ENCODE results near the gene KRTAP19-5. TPM values are rescaled to one million over a fixed set of nuclear protein-coding genes. Genes with fewer than 3 reads are reported as not detected.
"Not testable (repeated sequence)": the region's sequence is repeated elsewhere in the genome, so short reads cannot be mapped to it uniquely, and the experiment has no call there.

Gene KRTAP19-5
- not detected for total RNA-seq

- no peak for DNase-seq
These were observed at the start of gene KRTAP19-5 for GRCh38 chr21:30502041-30502440. Gene KRTAP19-5 (minus strand): TSS chr21:30502141. CDS start chr21:30502090, 51 bp downstream.

GRCh38 chr21:30541764-30542163 is 39.8 kb upstream of the KRTAP19-5 start, which contains the start of gene KRTAP19-6:
Gene KRTAP19-6 (minus strand): TSS chr21:30541864. CDS start chr21:30541833, 31 bp downstream.
- DNase-seq, result no peak

- DNase-seq, result no peak
These were observed 16.9 kb upstream of the KRTAP19-5 start for GRCh38 chr21:30518876-30519275.

- DNase-seq, result no peak
These were observed 13.7 kb upstream of the KRTAP19-5 start for GRCh38 chr21:30515681-30516080.

- not testable (repeated sequence) for DNase-seq
These were observed 3.8 kb upstream of the KRTAP19-5 start for GRCh38 chr21:30505621-30506205.

GRCh38 chr21:30497065-30497464 is 4.9 kb downstream of the KRTAP19-5 start, which contains the start of gene KRTAP19-4:
Gene KRTAP19-4 (minus strand): TSS chr21:30497165. CDS start chr21:30497110, 55 bp downstream.
- no peak for DNase-seq

- no peak for DNase-seq
These were observed 9.9 kb downstream of the KRTAP19-5 start, which contains the start of gene KRTAP19-3 for GRCh38 chr21:30491963-30492428. Gene KRTAP19-3 (minus strand): TSS chr21:30492013. CDS start chr21:30491957, 56 bp downstream.

- DNase-seq, result no peak
These were observed 14.6 kb downstream of the KRTAP19-5 start, which contains the start of gene KRTAP19-2 for GRCh38 chr21:30487336-30487735. Gene KRTAP19-2 (minus strand): TSS chr21:30487436. CDS start chr21:30487348, 88 bp downstream.

- DNase-seq, result no peak
These were observed 15.8 kb downstream of the KRTAP19-5 start for GRCh38 chr21:30486180-30486579.

GRCh38 chr21:30482130-30482529 is 19.8 kb downstream of the KRTAP19-5 start:
- DNase-seq, result no peak

GRCh38 chr21:30480145-30480544 is 21.8 kb downstream of the KRTAP19-5 start, which contains the start of gene KRTAP19-1:
Gene KRTAP19-1 (minus strand): TSS chr21:30480367. CDS start chr21:30480317, 50 bp downstream.
- no peak for DNase-seq

- no peak for DNase-seq
These were observed 22.7 kb downstream of the KRTAP19-5 start for GRCh38 chr21:30479259-30479658.

GRCh38 chr21:30478004-30478403 is 23.9 kb downstream of the KRTAP19-5 start:
- DNase-seq, result no peak

GRCh38 chr21:30468900-30469714 is 32.8 kb downstream of the KRTAP19-5 start:
- DNase-seq, result no peak

GRCh38 chr21:30463713-30464112 is 38.2 kb downstream of the KRTAP19-5 start:
- DNase-seq, result no peak

Small RNA genes lying within 50 kb of the gene (small RNA-seq; reads per million reads assigned to genes)
- not detected for gene AP000567.1
- gene KRTAP19-10P, result not detected
- gene KRTAP19-11P, result not detected
- not detected for gene KRTAP19-9P

Other genes starting within 250 kb of the KRTAP19-5 start
- gene KRTAP24-1, start 219.2 kb downstream of the KRTAP19-5 start, total RNA-seq, result not detected
- gene KRTAP25-1, start 212.6 kb downstream of the KRTAP19-5 start, total RNA-seq, result not detected
- gene KRTAP26-1, start 181.8 kb downstream of the KRTAP19-5 start, total RNA-seq, result not detected
- not detected for gene KRTAP27-1, start 164.4 kb downstream of the KRTAP19-5 start, total RNA-seq
- gene KRTAP23-1, start 153.5 kb downstream of the KRTAP19-5 start, total RNA-seq, result not detected
- not detected for gene KRTAP13-2, start 129.9 kb downstream of the KRTAP19-5 start, total RNA-seq
- gene KRTAP13-1, start 106.1 kb downstream of the KRTAP19-5 start, total RNA-seq, result not detected
- gene KRTAP13-3, start 76.2 kb downstream of the KRTAP19-5 start, total RNA-seq, result not detected
- not detected for gene KRTAP13-4, start 71.9 kb downstream of the KRTAP19-5 start, total RNA-seq
- not detected for gene KRTAP15-1, start 61.9 kb downstream of the KRTAP19-5 start, total RNA-seq
- not detected for gene KRTAP19-1, start 21.8 kb downstream of the KRTAP19-5 start, total RNA-seq
- not detected for gene KRTAP19-2, start 14.7 kb downstream of the KRTAP19-5 start, total RNA-seq
- gene KRTAP19-3, start 10.1 kb downstream of the KRTAP19-5 start, total RNA-seq, result not detected
- gene KRTAP19-4, start 5.0 kb downstream of the KRTAP19-5 start, total RNA-seq, result not detected
- not detected for gene KRTAP19-6, start 39.7 kb upstream of the KRTAP19-5 start, total RNA-seq
- gene KRTAP19-7, start 59.2 kb upstream of the KRTAP19-5 start, total RNA-seq, result not detected
- gene KRTAP22-2, start 88.3 kb upstream of the KRTAP19-5 start, total RNA-seq, result not detected
- gene KRTAP6-3, start 90.3 kb upstream of the KRTAP19-5 start, total RNA-seq, result not detected
- not detected for gene KRTAP6-2, start 96.8 kb upstream of the KRTAP19-5 start, total RNA-seq
- gene KRTAP22-1, start 98.9 kb upstream of the KRTAP19-5 start, total RNA-seq, result not detected
- not detected for gene KRTAP6-1, start 111.8 kb upstream of the KRTAP19-5 start, total RNA-seq
- gene KRTAP20-1, start 114.3 kb upstream of the KRTAP19-5 start, total RNA-seq, result not detected
- gene KRTAP20-4, start 118.5 kb upstream of the KRTAP19-5 start, total RNA-seq, result not detected
- not detected for gene KRTAP20-2, start 133.1 kb upstream of the KRTAP19-5 start, total RNA-seq
- gene KRTAP20-3, start 140.7 kb upstream of the KRTAP19-5 start, total RNA-seq, result not detected
- not detected for gene KRTAP21-3, start 216.6 kb upstream of the KRTAP19-5 start, total RNA-seq
- gene KRTAP21-2, start 245.1 kb upstream of the KRTAP19-5 start, total RNA-seq, result not detected

All from occipital lobe (tissue), 3 donors.